ENCODE results near the gene DTWD2.
A peak's percentile ranks its signal among the peaks of the same experiment; 100 is the strongest.

Gene DTWD2

GRCh38 chr5:118987988-118988865 is at the start of gene DTWD2:
Gene DTWD2, minus strand, starts transcription at chr5:118988547. Its CDS starts 36 bp downstream, at chr5:118988511.
- peaks cover 9 to 33% (median 28%) of the 10 kb centered on the region in 10 experiments for H3K4me1 ChIP-seq
- H3K9ac ChIP-seq = peak within 1 kb of the TSS; percentile 74 to 89 (median 85)
- H3K4me3 ChIP-seq = peak within 1 kb of the TSS; percentile 56 to 83 (median 73)
- no peaks in the 10 kb centered on the region for H3K36me3 ChIP-seq
- 0 out of 22 replicates have a peak, but pooled peaks cover 0 to 5% (median 0%) of the 10 kb centered on the region in 11 experiments for H3K9me3 ChIP-seq (replicated peaks in 1 of 11)
- H4K20me1 ChIP-seq = no peaks in the 10 kb centered on the region
- no peak for TF ChIP-seq Cebpa-rat (IDR thresholded peaks at IDR 0.05)
- H3K27me3 ChIP-seq = no peaks in the 10 kb centered on the region
- H3K4me2 ChIP-seq = peak within 1 kb of the TSS; percentile 64 to 90 (median 80)
- H3K27ac ChIP-seq = peak within 1 kb of the TSS; percentile 67 to 90 (median 80)

- Histone ChIP-seq H3K4me2 (no peak overlapping the region), H3K27me3 (no peaks in the 10 kb centered on the region), H3K36me3 (no peaks in the 10 kb centered on the region), H3K27ac (no peak overlapping the region), H3K9ac (no peak overlapping the region), H3K4me3 (no peak overlapping the region), H3K4me1 (peaks cover 4 to 10% (median 7%) of the 10 kb centered on the region in 10 experiments; a peak in 16 of 20 replicates), H3K9me3 (replicated peaks in 1 of 11) (peaks cover 0 to 11% (median 0%) of the 10 kb centered on the region in 11 experiments; a peak in 6 of 22 replicates), H4K20me1 (no peaks in the 10 kb centered on the region)
- TF ChIP-seq Cebpa-rat (IDR thresholded peaks at IDR 0.05) = no peak
These were observed 49.3 kb upstream of the DTWD2 start for GRCh38 chr5:119037496-119038215.

- peaks cover 13 to 24% (median 21%) of the 10 kb centered on the region in 10 experiments for H3K4me1 ChIP-seq
- H3K4me2 ChIP-seq = no peak overlapping the region
- no peaks in the 10 kb centered on the region for H3K27me3 ChIP-seq
- H3K9me3 ChIP-seq (replicated peaks in 1 of 11) = peaks cover 0 to 10% (median 0%) of the 10 kb centered on the region in 11 experiments; a peak in 6 of 22 replicates
- H3K27ac ChIP-seq = no peak overlapping the region
- no peak for TF ChIP-seq Cebpa-rat (IDR thresholded peaks at IDR 0.05)
- H3K9ac ChIP-seq = no peak overlapping the region
- H3K4me3 ChIP-seq = no peak overlapping the region
- H3K36me3 ChIP-seq = no peaks in the 10 kb centered on the region
- no peaks in the 10 kb centered on the region for H4K20me1 ChIP-seq
These were observed 47.9 kb upstream of the DTWD2 start for GRCh38 chr5:119036101-119036762.

GRCh38 chr5:119033135-119033534 is 44.8 kb upstream of the DTWD2 start:
- Histone ChIP-seq H3K9me3 (replicated peaks in 1 of 11) (peaks cover 0 to 6% (median 0%) of the 10 kb centered on the region in 11 experiments; a peak in 4 of 22 replicates), H3K4me2 (peak overlapping the region in 10 of 11 experiments; percentile 12 to 87 (median 63); a peak in 15 of 22 replicates), H3K27me3 (no peaks in the 10 kb centered on the region), H3K36me3 (no peaks in the 10 kb centered on the region), H3K4me1 (peaks cover 21 to 46% (median 33%) of the 10 kb centered on the region in 10 experiments), H3K27ac (peak overlapping the region in 6 of 11 experiments; percentile 19 to 83 (median 52); a peak in 9 of 22 replicates), H4K20me1 (no peaks in the 10 kb centered on the region), H3K4me3 (no peak overlapping the region), H3K9ac (peak overlapping the region in 3 of 11 experiments; percentile 39 to 59 (median 55); a peak in 5 of 22 replicates)
- no peak for TF ChIP-seq Cebpa-rat (IDR thresholded peaks at IDR 0.05)

GRCh38 chr5:119032656-119033055 is 44.3 kb upstream of the DTWD2 start:
- Histone ChIP-seq H3K27me3 (no peaks in the 10 kb centered on the region), H3K9ac (peak overlapping the region in 3 of 11 experiments; percentile 39 to 59 (median 55); a peak in 5 of 22 replicates), H3K4me2 (peak overlapping the region; percentile 1 to 87 (median 54); a peak in 15 of 22 replicates), H3K36me3 (no peaks in the 10 kb centered on the region), H3K9me3 (replicated peaks in 1 of 11) (peaks cover 0 to 6% (median 0%) of the 10 kb centered on the region in 11 experiments; a peak in 3 of 22 replicates), H3K4me1 (peaks cover 21 to 46% (median 33%) of the 10 kb centered on the region in 10 experiments), H3K27ac (peak overlapping the region in 7 of 11 experiments; percentile 19 to 83 (median 42); a peak in 11 of 22 replicates), H3K4me3 (no peak overlapping the region), H4K20me1 (no peaks in the 10 kb centered on the region)
- TF ChIP-seq Cebpa-rat (IDR thresholded peaks at IDR 0.05) = no peak

- Histone ChIP-seq H3K9ac (peak overlapping the region in 1 of 11 experiments; percentile 59; a peak in 1 of 22 replicates), H3K4me2 (peak overlapping the region; percentile 51 to 87 (median 72)), H3K4me1 (peaks cover 21 to 46% (median 33%) of the 10 kb centered on the region in 10 experiments), H4K20me1 (no peaks in the 10 kb centered on the region), H3K27me3 (no peaks in the 10 kb centered on the region), H3K9me3 (replicated peaks in 1 of 11) (peaks cover 0 to 6% (median 0%) of the 10 kb centered on the region in 11 experiments; a peak in 3 of 22 replicates), H3K36me3 (no peaks in the 10 kb centered on the region), H3K4me3 (peak overlapping the region in 1 of 10 experiments; percentile 9; a peak in 1 of 20 replicates), H3K27ac (peak overlapping the region in 4 of 11 experiments; percentile 2 to 83 (median 72); a peak in 6 of 22 replicates)
- no peak for TF ChIP-seq Cebpa-rat (IDR thresholded peaks at IDR 0.05)
These were observed 43.6 kb upstream of the DTWD2 start for GRCh38 chr5:119031905-119032304.

- peak overlapping the region in 2 of 10 experiments; percentile 9 to 30; a peak in 2 of 20 replicates for H3K4me3 ChIP-seq
- no peaks in the 10 kb centered on the region for H4K20me1 ChIP-seq
- H3K4me2 ChIP-seq = peak overlapping the region; percentile 51 to 87 (median 72)
- TF ChIP-seq Cebpa-rat (IDR thresholded peaks at IDR 0.05) = no peak
- H3K36me3 ChIP-seq = no peaks in the 10 kb centered on the region
- H3K4me1 ChIP-seq = peaks cover 21 to 46% (median 33%) of the 10 kb centered on the region in 10 experiments
- H3K27ac ChIP-seq = peak overlapping the region in 10 of 11 experiments; percentile 21 to 83 (median 37); a peak in 15 of 22 replicates
- no peak overlapping the region for H3K9ac ChIP-seq
- H3K27me3 ChIP-seq = no peaks in the 10 kb centered on the region
- peaks cover 0 to 9% (median 0%) of the 10 kb centered on the region in 11 experiments; a peak in 3 of 22 replicates for H3K9me3 ChIP-seq (replicated peaks in 1 of 11)
These were observed 42.9 kb upstream of the DTWD2 start for GRCh38 chr5:119031011-119031886.

All from BLaER1 treated with 17β-estradiol and CSF1 and Interleukin-3, amounts not matched to agents 10 nM and 100 nM (cell line).